ENCODE results near the gene BAIAP2. TPM values are rescaled to one million over a fixed set of nuclear protein-coding genes. Genes with fewer than 3 reads are reported as not detected.

The BAIAP2 gene
- total RNA-seq, 2 donors from 2014 or later = 9.9 to 15.6 TPM

DNA sequence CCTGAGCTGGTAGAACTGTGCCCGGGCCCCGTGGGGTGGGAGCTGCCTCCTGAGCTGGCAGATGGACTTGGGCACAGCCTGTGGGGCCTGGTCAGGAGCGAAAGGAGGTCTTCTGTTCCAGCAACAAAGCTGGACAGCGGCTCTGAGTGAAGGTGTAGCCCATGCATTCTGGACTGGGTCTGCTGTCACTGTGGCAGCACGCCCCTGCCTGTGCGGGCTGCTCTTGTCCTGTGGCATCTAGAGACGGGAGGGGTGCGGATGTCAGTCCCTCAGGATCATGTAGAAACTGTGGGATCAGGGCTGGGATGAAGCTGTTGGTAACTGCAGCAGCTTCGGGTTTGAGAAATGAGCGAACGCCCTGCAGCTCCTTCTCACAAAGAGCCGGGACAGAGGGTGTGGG, 19.4 kb downstream of the BAIAP2 start:
- TF ChIP-seq, protein P1, sequence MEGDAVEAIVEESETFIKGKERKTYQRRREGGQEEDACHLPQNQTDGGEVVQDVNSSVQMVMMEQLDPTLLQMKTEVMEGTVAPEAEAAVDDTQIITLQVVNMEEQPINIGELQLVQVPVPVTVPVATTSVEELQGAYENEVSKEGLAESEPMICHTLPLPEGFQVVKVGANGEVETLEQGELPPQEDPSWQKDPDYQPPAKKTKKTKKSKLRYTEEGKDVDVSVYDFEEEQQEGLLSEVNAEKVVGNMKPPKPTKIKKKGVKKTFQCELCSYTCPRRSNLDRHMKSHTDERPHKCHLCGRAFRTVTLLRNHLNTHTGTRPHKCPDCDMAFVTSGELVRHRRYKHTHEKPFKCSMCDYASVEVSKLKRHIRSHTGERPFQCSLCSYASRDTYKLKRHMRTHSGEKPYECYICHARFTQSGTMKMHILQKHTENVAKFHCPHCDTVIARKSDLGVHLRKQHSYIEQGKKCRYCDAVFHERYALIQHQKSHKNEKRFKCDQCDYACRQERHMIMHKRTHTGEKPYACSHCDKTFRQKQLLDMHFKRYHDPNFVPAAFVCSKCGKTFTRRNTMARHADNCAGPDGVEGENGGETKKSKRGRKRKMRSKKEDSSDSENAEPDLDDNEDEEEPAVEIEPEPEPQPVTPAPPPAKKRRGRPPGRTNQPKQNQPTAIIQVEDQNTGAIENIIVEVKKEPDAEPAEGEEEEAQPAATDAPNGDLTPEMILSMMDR (IDR thresholded peaks at IDR 0.05) = no peak
- no peak for ATAC-seq (ENCODE audit: insufficient number of reproducible peaks, low FRiP score, low read depth)
- Histone ChIP-seq H3K4me1 (ENCODE audit: control insufficient read depth in 1 of 2, low read depth in 2 of 2) (peaks cover 4 to 7% of the 10 kb centered on the region in 2 donors), H3K9me3 (no peaks in the 10 kb centered on the region), H3K36me3 (no peaks in the 10 kb centered on the region), H3K27ac (no peak overlapping the region), H3K27me3 (replicated peaks; ENCODE audit: insufficient read depth) (no peaks in the 10 kb centered on the region), H3K4me3 (no peak overlapping the region)
- no peak for DNase-seq (ENCODE audit: low spot score)

DNA sequence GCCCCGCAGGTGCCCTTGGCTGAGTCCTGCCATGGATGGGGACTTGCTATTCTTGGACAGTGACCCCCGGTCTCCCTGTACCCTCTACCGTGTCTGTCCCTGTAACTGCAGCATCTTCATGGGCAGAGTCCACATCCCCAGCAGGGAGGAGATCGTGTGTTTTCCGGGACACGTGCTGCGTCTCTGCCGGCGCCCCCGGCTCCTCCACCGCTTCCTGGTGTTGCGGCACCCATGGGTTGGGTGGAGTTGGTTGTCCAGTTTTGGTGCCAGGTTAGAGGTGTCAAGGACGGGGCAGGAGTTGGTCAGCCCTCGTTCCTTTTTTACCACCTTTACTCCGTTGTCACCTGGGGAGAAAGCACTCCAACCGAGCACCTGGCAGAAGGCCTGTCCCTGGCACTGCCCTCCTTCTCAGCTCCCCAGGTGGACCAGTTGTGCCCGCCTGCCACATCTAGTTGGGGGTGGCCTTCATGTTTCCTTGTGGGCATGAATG, 20.0 kb downstream of the BAIAP2 start:
- TF ChIP-seq, protein P1 (IDR thresholded peaks at IDR 0.05) = no peak
- Histone ChIP-seq H3K27ac (no peak overlapping the region), H3K36me3 (no peaks in the 10 kb centered on the region), H3K27me3 (replicated peaks; ENCODE audit: insufficient read depth) (no peaks in the 10 kb centered on the region), H3K4me3 (no peak overlapping the region), H3K9me3 (no peaks in the 10 kb centered on the region), H3K4me1 (ENCODE audit: control insufficient read depth in 1 of 2, low read depth in 2 of 2) (peaks cover 4 to 7% of the 10 kb centered on the region in 2 donors)
- no peak for ATAC-seq (ENCODE audit: insufficient number of reproducible peaks, low FRiP score, low read depth)
- DNase-seq (ENCODE audit: low spot score) = no peak

DNA sequence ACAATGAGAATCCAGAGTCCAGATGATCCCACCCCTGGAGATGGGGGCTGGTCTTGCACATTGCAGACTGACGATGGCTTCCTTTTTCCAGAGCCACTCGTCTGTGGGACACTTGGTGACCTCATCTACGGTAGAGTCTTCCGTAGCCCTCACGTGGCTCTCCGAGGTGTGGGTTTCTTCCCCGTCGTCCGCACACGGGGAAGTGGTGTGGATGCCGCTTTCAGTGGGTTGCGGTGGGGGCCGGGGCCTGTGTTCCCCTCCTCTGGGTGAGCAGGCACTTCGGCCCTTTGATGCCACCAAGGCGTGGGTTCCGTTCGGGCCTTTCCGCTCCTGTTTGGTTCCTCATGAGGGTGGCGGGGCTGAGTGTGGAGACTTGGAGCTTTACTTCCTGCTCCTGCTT, 21.4 kb downstream of the BAIAP2 start:
- Histone ChIP-seq H3K27ac (no peak overlapping the region), H3K36me3 (no peaks in the 10 kb centered on the region)

DNA sequence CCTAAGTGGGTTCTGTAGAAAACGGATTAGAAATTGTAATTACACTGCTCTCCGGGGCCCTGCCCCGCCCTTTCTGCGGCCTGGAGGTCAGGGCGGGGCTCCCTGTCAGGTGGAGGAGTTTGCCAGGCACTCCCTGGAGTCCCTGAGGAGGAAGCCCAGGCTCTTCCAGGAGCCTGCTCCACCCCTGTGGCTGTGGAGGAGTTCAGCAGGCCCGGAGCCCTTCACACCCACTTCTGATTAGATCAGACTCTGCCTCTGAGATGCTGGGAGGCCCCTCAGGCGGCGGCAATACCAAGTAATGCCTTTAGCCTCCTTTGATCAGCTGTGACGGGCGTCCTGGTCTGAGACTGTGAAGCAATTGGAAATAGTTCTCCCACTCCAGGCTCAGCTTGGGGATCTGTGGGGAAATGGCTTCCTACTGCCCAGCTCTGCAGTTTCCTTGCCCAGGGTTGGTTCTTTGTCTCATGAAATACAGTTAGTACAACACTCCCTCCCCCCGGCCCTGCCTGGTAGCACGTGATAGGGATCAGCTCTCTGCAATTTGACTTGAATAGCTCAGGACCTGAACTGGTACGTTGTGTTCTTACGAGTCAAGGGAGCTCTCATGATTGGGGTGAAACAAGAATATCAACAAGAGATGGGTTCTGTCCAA, 22.3 kb downstream of the BAIAP2 start:
- H3K4me3 ChIP-seq = no peak overlapping the region
- no peak overlapping the region for H3K27ac ChIP-seq
- no peak for ATAC-seq (ENCODE audit: insufficient number of reproducible peaks, low FRiP score, low read depth)
- H3K27me3 ChIP-seq (replicated peaks; ENCODE audit: insufficient read depth) = no peaks in the 10 kb centered on the region
- DNase-seq (ENCODE audit: low spot score) = no peak
- TF ChIP-seq, protein P1 (IDR thresholded peaks at IDR 0.05) = no peak
- no peaks in the 10 kb centered on the region for H3K36me3 ChIP-seq
- H3K9me3 ChIP-seq = no peaks in the 10 kb centered on the region
- H3K4me1 ChIP-seq (ENCODE audit: control insufficient read depth in 1 of 2, low read depth in 2 of 2) = peaks cover 4 to 7% of the 10 kb centered on the region in 2 donors

More for the DNA sequence above, 21.4 kb downstream of the BAIAP2 start:
- DNase-seq (ENCODE audit: low spot score) = no peak
- no peaks in the 10 kb centered on the region for H3K9me3 ChIP-seq
- no peaks in the 10 kb centered on the region for H3K27me3 ChIP-seq (replicated peaks; ENCODE audit: insufficient read depth)
- no peak for ATAC-seq (ENCODE audit: insufficient number of reproducible peaks, low FRiP score, low read depth)
- peaks cover 4 to 7% of the 10 kb centered on the region in 2 donors for H3K4me1 ChIP-seq (ENCODE audit: control insufficient read depth in 1 of 2, low read depth in 2 of 2)
- H3K4me3 ChIP-seq = no peak overlapping the region
- TF ChIP-seq, protein P1 (IDR thresholded peaks at IDR 0.05) = no peak

DNA sequence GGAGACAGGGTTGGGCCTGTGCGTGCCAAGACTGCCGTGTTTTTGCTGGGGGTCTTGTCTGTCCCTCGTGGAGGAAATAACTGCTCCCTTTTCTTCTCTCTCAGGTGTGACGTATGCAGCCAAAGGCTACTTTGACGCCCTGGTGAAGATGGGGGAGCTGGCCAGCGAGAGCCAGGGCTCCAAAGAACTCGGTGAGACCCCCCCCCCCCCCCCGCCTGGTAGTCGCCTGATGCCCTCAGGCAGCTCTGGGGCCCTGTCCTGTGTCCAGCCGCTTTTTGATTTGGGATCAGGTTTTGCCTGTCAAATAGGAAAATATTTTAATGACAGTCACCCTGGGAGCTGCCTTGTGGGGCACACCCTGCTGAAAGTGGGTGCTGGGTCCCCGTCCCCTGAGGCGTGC, 22.8 kb downstream of the BAIAP2 start:
- Histone ChIP-seq H3K4me1 (ENCODE audit: control insufficient read depth in 1 of 2, low read depth in 2 of 2) (peaks cover 4 to 7% of the 10 kb centered on the region in 2 donors), H3K4me3 (no peak overlapping the region), H3K27me3 (replicated peaks; ENCODE audit: insufficient read depth) (no peaks in the 10 kb centered on the region), H3K36me3 (no peaks in the 10 kb centered on the region), H3K9me3 (no peaks in the 10 kb centered on the region), H3K27ac (no peak overlapping the region)
- ATAC-seq (ENCODE audit: insufficient number of reproducible peaks, low FRiP score, low read depth) (no peak), DNase-seq (ENCODE audit: low spot score) (no peak)
- TF ChIP-seq, protein P1 (IDR thresholded peaks at IDR 0.05) = no peak
